Stimulated activated CD4-positive, alpha-beta T cell treated with anti-CD3 and anti-CD28 coated beads, Interleukin-1b, Interleukin-23, amount 100 ng/mL, for 48 hours (primary cell): ENCODE measurements around the gene ZNF568.

Experiments
- DNase-seq: peaks from one replicate; pipeline ENCODE4 v3.0.0-alpha.2; 2020

The ZNF568 gene

GRCh38 chr19:37007587-37008220 lies 91.6 kb downstream of the ZNF568 start:
- peak; percentile 44 for DNase-seq

GRCh38 chr19:37009871-37010270 lies 93.7 kb downstream of the ZNF568 start:
- DNase-seq = no peak

DNA sequence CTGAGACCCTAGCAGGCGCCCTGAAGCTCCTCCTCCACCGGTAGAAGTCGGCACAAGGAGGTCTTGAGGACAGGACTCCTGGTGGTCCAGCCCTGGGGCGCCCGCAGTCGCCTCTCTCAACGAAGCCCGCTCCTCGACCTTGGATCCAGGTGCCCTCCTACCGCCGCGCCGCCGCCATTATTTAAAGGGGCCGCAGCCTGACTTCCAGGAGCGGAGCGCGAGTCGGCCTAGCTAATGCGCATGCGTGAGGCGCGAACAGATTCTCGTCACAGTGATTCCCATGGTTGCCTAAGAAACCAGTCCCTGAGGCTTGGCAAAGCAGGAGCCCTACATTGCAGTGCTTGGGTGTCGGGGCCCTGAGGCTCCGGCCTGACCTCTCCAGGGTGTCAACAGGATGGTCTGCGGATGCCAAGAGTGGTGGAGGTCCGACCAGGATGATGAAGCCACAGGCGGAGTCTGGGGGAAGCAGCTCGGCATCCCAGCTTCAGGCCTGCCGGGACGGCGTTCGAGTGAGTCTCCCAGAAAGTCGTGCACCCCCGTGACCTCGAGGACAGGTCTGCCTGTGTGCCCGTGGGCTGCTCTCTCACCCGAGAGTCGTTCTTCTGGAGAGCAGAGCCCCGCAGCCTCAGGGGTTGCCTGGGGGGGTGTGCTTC lies 96.1 kb downstream of the ZNF568 start:
- no peak for DNase-seq

GRCh38 chr19:37014456-37014855 lies 98.3 kb downstream of the ZNF568 start:
- no peak for DNase-seq

DNA sequence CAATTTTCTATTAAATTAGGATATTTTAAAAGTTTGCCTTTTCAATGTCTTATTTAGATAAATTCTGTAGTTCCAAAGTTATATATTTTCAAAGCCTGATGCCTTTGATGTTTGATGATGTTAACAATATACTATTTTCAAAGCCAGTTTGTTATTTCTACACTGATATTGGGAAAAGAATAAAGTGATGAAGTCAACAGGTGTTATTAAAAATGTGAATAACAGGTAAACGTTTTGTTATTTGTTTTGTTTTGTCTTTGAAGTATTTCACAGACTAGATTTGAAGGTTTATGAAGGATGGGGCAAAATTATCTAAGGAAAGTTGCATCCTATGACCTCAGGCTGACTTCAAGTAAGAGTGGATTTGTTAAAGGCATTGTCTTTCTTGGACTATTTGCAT lies 129.0 kb downstream of the ZNF568 start:
- no peak for DNase-seq
